DND-41 (cell line): ENCODE data around the gene DENND2A.

Experiments used
- ATAC-seq: fragments of 200-7000 bp; cut with Tn5 transposase; 3 replicates; pipeline ENCODE4 v1.9.1; 2021; ENCODE audit warnings: low read depth; ENCODE audit not compliant: insufficient read depth
- DNase-seq: peaks from one replicate; pipeline ENCODE4 v3.0.0-alpha.2; 2020
- H2AFZ ChIP-seq: 2 replicates; pipeline ENCODE4 v1.6.0; 2012; ENCODE audit warnings: low read depth, low read length
- H3K27ac ChIP-seq: 2 replicates; pipeline ENCODE4 v1.5.1; 2012; ENCODE audit warnings: low read length, inconsistent platforms
- H3K27me3 ChIP-seq: fragments of 200-600 bp; sonication (generic); 2 replicates; pipeline ENCODE4 v1.6.0; 2012; ENCODE audit warnings: low read length, mild to moderate bottlenecking, inconsistent platforms; ENCODE audit not compliant: insufficient read depth, poor library complexity
- H3K36me3 ChIP-seq: 2 replicates; pipeline ENCODE4 v1.5.1; 2012; ENCODE audit warnings: low read length, inconsistent platforms; ENCODE audit not compliant: insufficient read depth
- H3K4me1 ChIP-seq: 2 replicates; pipeline ENCODE4 v1.5.1; 2012; ENCODE audit warnings: mild to moderate bottlenecking, low read length; ENCODE audit not compliant: insufficient read depth
- H3K4me2 ChIP-seq: 2 replicates; pipeline ENCODE4 v1.6.0; 2012; ENCODE audit warnings: mild to moderate bottlenecking, moderate library complexity, low read length, inconsistent platforms; ENCODE audit not compliant: insufficient read depth
- H3K4me3 ChIP-seq, 2 experiments: fragments of 200-600 bp in 1 of 2; shearing (Covaris generic) in 1 of 2; 2 replicates each; pipeline ENCODE4 v1.5.1; 2012 to 2016; ENCODE audit warnings: inconsistent platforms in 2 of 2, low read length in 2 of 2, mild to moderate bottlenecking in 2 of 2, low read depth in 1 of 2, moderate library complexity in 1 of 2
- H3K79me2 ChIP-seq: 2 replicates; pipeline ENCODE4 v1.6.0; 2012; ENCODE audit warnings: low read length, inconsistent platforms; ENCODE audit not compliant: insufficient read depth
- H3K9ac ChIP-seq: 2 replicates; pipeline ENCODE4 v1.6.0; 2012; ENCODE audit warnings: low read depth, mild to moderate bottlenecking, inconsistent platforms, low read length, moderate library complexity
- H3K9me3 ChIP-seq: 2 replicates; pipeline ENCODE4 v1.5.1; 2012; ENCODE audit warnings: low read length, moderate library complexity, mild to moderate bottlenecking, inconsistent platforms; ENCODE audit not compliant: insufficient read depth, severe bottlenecking
- H4K20me1 ChIP-seq: 2 replicates; pipeline ENCODE4 v1.6.0; 2012; ENCODE audit warnings: low read length; ENCODE audit not compliant: insufficient read depth
- CTCF ChIP-seq: IDR thresholded peaks from 2 replicates; pipeline ENCODE4 v1.5.1; 2012; ENCODE audit warnings: borderline replicate concordance, low read length, moderate library complexity, mild to moderate bottlenecking; ENCODE audit not compliant: poor library complexity, severe bottlenecking; ENCODE audit errors: extremely low read depth
- EZH2 ChIP-seq: IDR thresholded peaks from 3 replicates; pipeline ENCODE4 v1.6.1; 2012; ENCODE audit warnings: borderline replicate concordance, low read depth, mild to moderate bottlenecking, moderate library complexity, low read length, inconsistent platforms; ENCODE audit not compliant: severe bottlenecking

DENND2A gene

DNA sequence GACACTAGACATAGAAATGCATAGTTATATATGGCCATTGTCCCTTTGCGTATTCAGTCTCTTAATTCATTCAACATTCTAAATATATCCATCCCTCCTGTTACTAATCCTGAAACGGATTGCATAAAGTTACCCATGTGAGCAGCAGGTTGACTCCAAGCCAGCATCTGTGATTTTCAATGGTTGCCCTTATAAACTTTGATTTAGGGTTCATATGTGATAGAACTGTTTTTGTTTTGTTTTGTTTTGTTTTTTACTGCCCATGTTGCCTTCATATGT is 13.4 kb upstream of the DENND2A start:
- H3K4me2 ChIP-seq: no peak overlapping the region
- no peaks in the 10 kb centered on the region for H3K27me3 ChIP-seq
- ATAC-seq (no peak), DNase-seq (no peak)
- peaks cover 19% of the 10 kb centered on the region for H3K4me1 ChIP-seq
- TF ChIP-seq CTCF (no peak), EZH2 (no peak)
- no peaks in the 10 kb centered on the region for H4K20me1 ChIP-seq
- H3K36me3 ChIP-seq: no peaks in the 10 kb centered on the region
- no peak overlapping the region for H2AFZ ChIP-seq
- H3K4me3 ChIP-seq: no peak overlapping the region
- H3K9me3 ChIP-seq: no peaks in the 10 kb centered on the region
- no peak overlapping the region for H3K27ac ChIP-seq
- H3K79me2 ChIP-seq: no peaks in the 10 kb centered on the region
- H3K9ac ChIP-seq: no peak overlapping the region

- no peak overlapping the region for H3K4me3 ChIP-seq
- H3K79me2 ChIP-seq: no peaks in the 10 kb centered on the region
- H3K9me3 ChIP-seq: no peaks in the 10 kb centered on the region
- H4K20me1 ChIP-seq: no peaks in the 10 kb centered on the region
- peak overlapping the region; percentile 70 for H2AFZ ChIP-seq
- peak overlapping the region; percentile 41; the same call in 1 of the 2 replicates for H3K4me2 ChIP-seq
- no peaks in the 10 kb centered on the region for H3K36me3 ChIP-seq
- DNase-seq: peak; percentile 46
- H3K27ac ChIP-seq: no peak overlapping the region
- TF ChIP-seq EZH2 (no peak), CTCF (peak; percentile 93)
- peak; percentile 58; the same call in 2 of the 3 replicates for ATAC-seq
- no peak overlapping the region for H3K9ac ChIP-seq
- H3K4me1 ChIP-seq: peaks cover 19% of the 10 kb centered on the region
- no peaks in the 10 kb centered on the region for H3K27me3 ChIP-seq
Measured at GRCh38 chr7:140653319-140654108, 12.9 kb upstream of the DENND2A start.

DNA sequence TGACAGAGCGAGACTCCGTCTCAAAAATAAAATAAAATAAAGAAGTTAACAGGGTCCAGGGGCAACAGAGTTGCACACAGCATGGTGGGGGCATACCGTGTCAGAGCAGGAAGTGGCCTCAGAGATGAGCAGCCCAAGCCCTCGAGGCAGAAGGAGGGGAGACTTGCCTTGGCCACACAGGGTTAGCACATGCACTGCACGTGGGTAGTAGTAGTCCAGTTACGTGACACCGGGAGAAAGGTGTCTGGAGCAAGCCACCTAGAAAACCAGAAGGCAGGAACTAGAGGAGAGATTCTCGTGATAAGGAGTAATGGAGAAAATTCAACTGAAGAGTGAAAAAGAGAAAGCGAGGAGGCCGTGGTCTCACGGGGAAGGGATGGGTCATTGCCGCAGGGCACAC is 9.8 kb upstream of the DENND2A start:
- no peak overlapping the region for H2AFZ ChIP-seq
- no peak overlapping the region for H3K9ac ChIP-seq
- no peaks in the 10 kb centered on the region for H4K20me1 ChIP-seq
- no peak for TF ChIP-seq CTCF
- no peak for TF ChIP-seq EZH2
- H3K9me3 ChIP-seq: no peaks in the 10 kb centered on the region
- H3K36me3 ChIP-seq: no peaks in the 10 kb centered on the region
- H3K4me3 ChIP-seq: no peak overlapping the region
- ATAC-seq (no peak), DNase-seq (no peak)
- no peaks in the 10 kb centered on the region for H3K27me3 ChIP-seq
- no peak overlapping the region for H3K4me2 ChIP-seq
- no peaks in the 10 kb centered on the region for H3K79me2 ChIP-seq
- H3K4me1 ChIP-seq: peaks cover 5% of the 10 kb centered on the region
- H3K27ac ChIP-seq: no peak overlapping the region
